Heart left ventricle (tissue), 13 donors: ENCODE results near the gene PLK5.

Experiments used
- CTCF ChIP-seq, 12 donors: fragments of 200-600 bp; sonication (generic) in 4 of 12; IDR thresholded peaks; one replicate each; pipeline versions ENCODE4 v1.5.0 to v1.8.0; 2018 to 2022; ENCODE audit warnings: antibody characterized with exemption in 12 of 12, mild to moderate bottlenecking in 5 of 12
- POLR2A ChIP-seq, 2 donors: fragments of 450-650 bp; IDR thresholded peaks; one replicate each; pipeline ENCODE4 v1.6.1; 2017; ENCODE audit warnings: antibody characterized with exemption in 2 of 2, mild to moderate bottlenecking in 2 of 2, moderate library complexity in 2 of 2
- donor health status: ischemic (EF 13 %, LVEDD 7.1; RV severe dilation, severe dysfunction).
- donor health status: DM: no; HTN: yes; CAD: no.
- donor health status: DM: no; HTN: no; CAD: no.
- donor health status: ischemic (EF 25% LVEDD 6.9; RV normal size, moderate dysfunction).
- donor health status: ischemic (EF 25% LVEDD 5.7; RV mildly dilated, moderate dysfunction).
- donor health status: ischemic (EF 35%, LVEDD 5.7; RV mildly dilated, moderate dysfunction).
- donor health status: nonischemic (EF 11% LVEDD 7.7; RV severe dilation, severe dysfunction).
- donor health status: DM: yes; HTN: yes; CAD: no.
- donor health status: PGD.
- donor health status: ischemic (EF 29% LVEDD 5.4; RV normal size, mild dysfunction).
- donor health status: nonischemic (EF 23%, LVEDD 6.1; RV moderate dilation, normal function).

- TF ChIP-seq CTCF (IDR thresholded peaks at IDR 0.05) (no peak), POLR2A (IDR thresholded peaks at IDR 0.05) (no peak)
Measured at GRCh38 chr19:1494115-1494815, 29.6 kb upstream of the PLK5 start.
